HG02973 (cell line): ENCODE data around the gene VPS36.
"Not testable (repeated sequence)": the region's sequence is repeated elsewhere in the genome, so short reads cannot be mapped to it uniquely, and the experiment has no call there.

Experiments used
- ATAC-seq: cut with Tn5 transposase; IDR thresholded peaks from one replicate; pipeline ENCODE4 v1.9.1; 2021; ENCODE audit warnings: moderate library complexity; ENCODE audit not compliant: unreplicated experiment

VPS36 gene

GRCh38 chr13:52450012-52450792 is at the start of gene VPS36:
TSS of gene VPS36 (minus strand) at chr13:52450634. CDS start at chr13:52450594, 40 bp downstream.
- ATAC-seq = peak; percentile 62

GRCh38 chr13:52497979-52498378 is 47.5 kb upstream of the VPS36 start:
- peak; percentile 80 for ATAC-seq

GRCh38 chr13:52494241-52494640 is 43.8 kb upstream of the VPS36 start:
- ATAC-seq = not testable (repeated sequence)

GRCh38 chr13:52491015-52491414 is 40.6 kb upstream of the VPS36 start:
- not testable (repeated sequence) for ATAC-seq

- ATAC-seq = not testable (repeated sequence)
Observed at GRCh38 chr13:52488763-52489162, 38.3 kb upstream of the VPS36 start.

GRCh38 chr13:52487078-52487477 is 36.6 kb upstream of the VPS36 start:
- ATAC-seq = not testable (repeated sequence)

GRCh38 chr13:52480677-52481428 is 30.4 kb upstream of the VPS36 start:
- ATAC-seq = not testable (repeated sequence)

- not testable (repeated sequence) for ATAC-seq
Observed at GRCh38 chr13:52468487-52468886, 18.1 kb upstream of the VPS36 start.

- ATAC-seq = no peak
Observed at GRCh38 chr13:52463526-52463925, 13.1 kb upstream of the VPS36 start.

- no peak for ATAC-seq
Observed at GRCh38 chr13:52461265-52461664, 10.8 kb upstream of the VPS36 start.

GRCh38 chr13:52459668-52460067 is 9.2 kb upstream of the VPS36 start:
- no peak for ATAC-seq

- peak; percentile 28 for ATAC-seq
Observed at GRCh38 chr13:52455677-52456041, 5.2 kb upstream of the VPS36 start.

GRCh38 chr13:52454820-52455676 is 4.6 kb upstream of the VPS36 start, which contains the start of gene CKAP2:
TSS of gene CKAP2 (plus strand) at chr13:52455478. CDS start at chr13:52455557, 79 bp downstream.
- ATAC-seq = peak; percentile 76

- peak; percentile 24 for ATAC-seq
Observed at GRCh38 chr13:52454459-52454819, 4.0 kb upstream of the VPS36 start.

- no peak for ATAC-seq
Observed at GRCh38 chr13:52452470-52452869, 2.0 kb upstream of the VPS36 start.

- ATAC-seq = no peak
Observed at GRCh38 chr13:52451135-52451804, 836 bp upstream of the VPS36 start.

GRCh38 chr13:52450793-52451116 is 321 bp upstream of the VPS36 start:
- ATAC-seq = no peak

- ATAC-seq = no peak
Observed at GRCh38 chr13:52449331-52450011, 963 bp downstream of the VPS36 start.

- no peak for ATAC-seq
Observed at GRCh38 chr13:52447815-52448552, 2.5 kb downstream of the VPS36 start.
